ENCODE data around the gene APEX2. TPM values are rescaled to one million over a fixed set of nuclear protein-coding genes. Genes with fewer than 3 reads are reported as not detected.

Gene APEX2
- total RNA-seq (2022; extraction: Qiagen RNA extraction; ENCODE audit: low read depth) = 22.0 to 33.9 TPM (median 29.9 TPM) in 5 replicates

GRCh38 chrX:54999717-55000598 is at the start of gene APEX2:
Gene APEX2, plus strand, starts transcription at chrX:55000363. Its CDS starts 60 bp downstream, at chrX:55000423.

GRCh38 chrX:54994099-54994498 is 6.1 kb upstream of the APEX2 start, which contains the start of gene PFKFB1:
Gene PFKFB1, minus strand, starts transcription at chrX:54994188. Its CDS starts 181 bp downstream, at chrX:54994007.

GRCh38 chrX:55030271-55031205 is 30.4 kb downstream of the APEX2 start, which contains the start of gene ALAS2:
Gene ALAS2, minus strand, starts transcription at chrX:55030977. Its CDS starts 4,977 bp downstream, at chrX:55026000.

Other genes starting within 250 kb of the APEX2 start
- not detected in 5 replicates for gene ITIH6, start 202.1 kb upstream of the APEX2 start, total RNA-seq (2022; extraction: Qiagen RNA extraction; ENCODE audit: low read depth)
- 72.4 to 87.5 TPM (median 77.1 TPM) in 5 replicates for gene MAGED2, start 192.6 kb upstream of the APEX2 start, total RNA-seq (2022; extraction: Qiagen RNA extraction; ENCODE audit: low read depth)
- 0.67 to 1.2 TPM (median 0.74 TPM) in 5 replicates for gene TRO, start 79.5 kb upstream of the APEX2 start, total RNA-seq (2022; extraction: Qiagen RNA extraction; ENCODE audit: low read depth)
- gene PFKFB1, start 6.2 kb upstream of the APEX2 start, total RNA-seq (2022; extraction: Qiagen RNA extraction; ENCODE audit: low read depth) = 0.11 to 0.20 TPM (median 0.19 TPM) in 3 of 5 replicates, not detected in the others
- gene ALAS2, start 30.6 kb downstream of the APEX2 start, total RNA-seq (2022; extraction: Qiagen RNA extraction; ENCODE audit: low read depth) = not detected in 5 replicates
- not detected in 5 replicates for gene PAGE2B, start 74.7 kb downstream of the APEX2 start, total RNA-seq (2022; extraction: Qiagen RNA extraction; ENCODE audit: low read depth)
- gene PAGE2, start 88.7 kb downstream of the APEX2 start, total RNA-seq (2022; extraction: Qiagen RNA extraction; ENCODE audit: low read depth) = not detected in 5 replicates
- not detected in 5 replicates for gene PAGE5, start 220.0 kb downstream of the APEX2 start, total RNA-seq (2022; extraction: Qiagen RNA extraction; ENCODE audit: low read depth)